ENCODE results near the gene CCDC91. TPM values are rescaled to one million over a fixed set of nuclear protein-coding genes. Genes with fewer than 3 reads are reported as not detected.
"Not testable (repeated sequence)": the region's sequence is repeated elsewhere in the genome, so short reads cannot be mapped to it uniquely, and the experiment has no call there.

The CCDC91 gene
- polyA plus RNA-seq, 3 donors from 2014 or later: 46.8 to 60.1 (median 54.3) TPM

- H3K27ac Mint-ChIP-seq: peak overlapping the region in 5 of 6 donors; percentile 21 to 78 (median 46)
- not testable (repeated sequence) for H3K36me3 Mint-ChIP-seq; H3K9me3 Mint-ChIP-seq; H3K27me3 Mint-ChIP-seq (ENCODE audit: low read depth in 3 of 3)
- DNase-seq: peak; percentile 21 to 45 (median 38)
- H3K4me1 Mint-ChIP-seq: peaks cover 49 to 62% of the 10 kb centered on the region in 2 donors
- H3K4me3 Mint-ChIP-seq: peak overlapping the region in 4 of 5 donors; percentile 35 to 68 (median 58)
Observed at GRCh38 chr12:28194621-28195020, 4.4 kb downstream of the CCDC91 start.

DNA sequence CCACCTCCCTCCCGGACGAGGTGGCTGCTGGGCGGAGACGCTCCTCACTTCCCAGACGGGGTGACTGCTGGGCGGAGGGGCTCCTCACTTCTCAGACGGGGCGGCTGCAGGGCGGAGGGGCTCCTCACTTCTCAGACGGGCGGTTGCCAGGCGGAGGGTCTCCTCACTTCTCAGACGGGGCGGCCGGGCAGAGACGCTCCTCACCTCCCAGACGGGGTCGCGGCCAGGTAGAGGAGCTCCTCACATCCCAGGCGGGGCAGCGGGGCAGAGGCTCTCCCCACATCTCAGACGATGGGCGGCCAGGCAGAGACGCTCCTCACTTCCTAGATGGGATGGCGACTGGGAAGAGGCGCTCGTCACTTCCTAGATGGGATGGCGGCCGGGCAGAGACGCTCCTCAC lies 10.9 kb downstream of the CCDC91 start:
- not testable (repeated sequence) for H3K27ac Mint-ChIP-seq; H3K9me3 Mint-ChIP-seq; H3K36me3 Mint-ChIP-seq; H3K4me3 Mint-ChIP-seq; DNase-seq; H3K27me3 Mint-ChIP-seq (ENCODE audit: low read depth in 3 of 3)
- peaks cover 8 to 32% of the 10 kb centered on the region in 2 donors for H3K4me1 Mint-ChIP-seq

DNA sequence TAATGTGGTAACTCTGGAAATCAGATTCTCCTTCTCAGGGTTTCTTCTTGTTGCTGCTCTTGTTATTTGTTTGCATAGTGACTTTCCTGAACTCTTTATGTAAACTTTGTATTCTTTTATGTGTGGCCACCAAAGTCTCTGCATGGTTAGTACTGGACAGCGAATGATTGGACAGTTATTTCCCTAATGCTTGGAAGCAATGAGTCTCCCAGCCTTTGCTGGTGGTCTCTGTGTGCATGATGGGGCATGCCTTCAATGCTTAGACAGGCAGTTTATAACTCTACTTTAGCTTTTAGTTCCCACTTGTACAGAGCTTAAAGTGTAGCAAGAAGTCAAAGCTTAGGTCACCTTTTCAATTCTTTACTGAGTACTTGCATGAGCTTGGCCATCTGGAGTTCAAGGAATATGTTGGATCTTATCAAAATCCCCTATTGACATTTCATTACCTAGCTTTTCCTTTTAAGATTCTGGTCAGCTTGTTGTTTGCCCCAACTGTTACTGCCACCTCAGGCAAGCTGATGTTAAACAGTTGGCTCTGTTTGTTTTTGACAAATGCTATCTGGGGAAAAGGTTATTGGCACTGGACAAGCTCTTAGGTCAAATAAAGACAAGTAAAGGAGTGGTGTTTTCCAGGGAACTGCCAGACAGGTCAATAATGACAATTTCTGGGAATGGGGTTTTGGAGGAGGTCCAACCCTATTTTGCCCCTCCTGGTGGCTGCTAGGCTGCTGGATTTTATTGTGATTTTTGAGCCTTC lies 12.3 kb downstream of the CCDC91 start:
- Mint-ChIP-seq H3K4me3 (no peak overlapping the region), H3K27ac (no peak overlapping the region), H3K27me3 (ENCODE audit: low read depth in 3 of 3) (no peaks in the 10 kb centered on the region), H3K9me3 (no peaks in the 10 kb centered on the region), H3K36me3 (peaks cover 0 to 10% (median 5%) of the 10 kb centered on the region in 3 donors), H3K4me1 (peaks cover 7 to 28% of the 10 kb centered on the region in 2 donors)
- no peak for DNase-seq

DNA sequence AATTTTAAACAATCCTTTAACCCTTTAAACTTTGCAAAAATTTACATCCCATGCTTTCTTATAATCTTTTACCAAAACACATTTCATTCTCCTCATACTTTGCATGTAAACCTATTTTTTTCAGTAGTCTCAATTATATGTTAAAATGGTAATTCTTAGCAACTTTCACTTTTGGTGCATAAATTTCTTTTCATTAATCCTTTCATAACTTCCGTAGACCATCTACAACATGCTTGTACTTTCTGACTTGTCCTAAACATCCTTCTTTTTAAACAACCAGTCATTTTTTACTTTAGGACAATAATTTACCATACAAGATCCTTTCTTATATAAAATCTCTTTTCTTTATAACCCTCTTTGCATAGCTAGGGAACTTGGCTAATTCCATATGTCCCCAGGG lies 19.5 kb downstream of the CCDC91 start:
- H3K4me3 Mint-ChIP-seq: no peak overlapping the region
- H3K36me3 Mint-ChIP-seq: peaks cover 6 to 40% (median 12%) of the 10 kb centered on the region in 3 donors
- no peak overlapping the region for H3K27ac Mint-ChIP-seq
- no peak for DNase-seq
- peaks cover 7 to 22% of the 10 kb centered on the region in 2 donors for H3K4me1 Mint-ChIP-seq
- H3K9me3 Mint-ChIP-seq: peaks cover 0 to 2% (median 0%) of the 10 kb centered on the region in 6 donors
- peaks cover 0 to 2% (median 0%) of the 10 kb centered on the region in 3 donors for H3K27me3 Mint-ChIP-seq (ENCODE audit: low read depth in 3 of 3)

- Mint-ChIP-seq H3K36me3 (peaks cover 6 to 36% (median 12%) of the 10 kb centered on the region in 3 donors), H3K27ac (no peak overlapping the region), H3K4me3 (no peak overlapping the region), H3K4me1 (peaks cover 4 to 18% of the 10 kb centered on the region in 2 donors), H3K9me3 (peaks cover 0 to 2% (median 0%) of the 10 kb centered on the region in 6 donors), H3K27me3 (ENCODE audit: low read depth in 3 of 3) (peaks cover 0 to 2% (median 0%) of the 10 kb centered on the region in 3 donors)
- DNase-seq: no peak
Observed at GRCh38 chr12:28212182-28212581, 21.9 kb downstream of the CCDC91 start.

- no peak for DNase-seq
- no peak overlapping the region for H3K27ac Mint-ChIP-seq
- no peak overlapping the region for H3K4me3 Mint-ChIP-seq
- H3K4me1 Mint-ChIP-seq: peaks cover 9 to 26% of the 10 kb centered on the region in 2 donors
- peaks cover 0 to 2% (median 0%) of the 10 kb centered on the region in 3 donors for H3K27me3 Mint-ChIP-seq (ENCODE audit: low read depth in 3 of 3)
- peaks cover under 1 to 35% (median 10%) of the 10 kb centered on the region in 3 donors for H3K36me3 Mint-ChIP-seq
- H3K9me3 Mint-ChIP-seq: peaks cover 0 to 5% (median under 1%) of the 10 kb centered on the region in 6 donors
Observed at GRCh38 chr12:28215021-28215420, 24.8 kb downstream of the CCDC91 start.

DNA sequence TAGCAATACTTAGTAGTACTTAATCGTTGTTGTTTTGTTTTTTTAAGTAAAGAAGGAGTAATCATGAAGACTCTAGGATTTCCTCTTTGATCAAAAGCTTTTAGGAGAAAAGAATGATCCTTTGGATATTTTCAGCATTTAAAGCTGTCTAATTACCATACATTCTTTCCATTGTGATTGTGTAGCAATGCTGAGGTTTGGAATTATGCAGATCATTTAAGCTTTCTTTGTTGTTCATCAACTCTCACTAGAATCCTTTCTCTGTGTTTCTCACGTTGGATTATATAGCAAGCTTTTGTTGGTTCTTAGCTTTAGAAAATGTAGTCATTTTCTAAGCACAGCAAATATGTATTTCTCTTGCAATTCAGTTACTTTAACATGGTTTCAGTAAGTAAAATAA lies 25.8 kb downstream of the CCDC91 start:
- Mint-ChIP-seq H3K27ac (no peak overlapping the region), H3K9me3 (peaks cover 0 to 5% (median under 1%) of the 10 kb centered on the region in 6 donors), H3K36me3 (peaks cover 0 to 26% (median 4%) of the 10 kb centered on the region in 3 donors), H3K27me3 (ENCODE audit: low read depth in 3 of 3) (peaks cover 0 to 2% (median 0%) of the 10 kb centered on the region in 3 donors), H3K4me1 (peaks cover 13 to 29% of the 10 kb centered on the region in 2 donors), H3K4me3 (no peak overlapping the region)
- DNase-seq: no peak

DNA sequence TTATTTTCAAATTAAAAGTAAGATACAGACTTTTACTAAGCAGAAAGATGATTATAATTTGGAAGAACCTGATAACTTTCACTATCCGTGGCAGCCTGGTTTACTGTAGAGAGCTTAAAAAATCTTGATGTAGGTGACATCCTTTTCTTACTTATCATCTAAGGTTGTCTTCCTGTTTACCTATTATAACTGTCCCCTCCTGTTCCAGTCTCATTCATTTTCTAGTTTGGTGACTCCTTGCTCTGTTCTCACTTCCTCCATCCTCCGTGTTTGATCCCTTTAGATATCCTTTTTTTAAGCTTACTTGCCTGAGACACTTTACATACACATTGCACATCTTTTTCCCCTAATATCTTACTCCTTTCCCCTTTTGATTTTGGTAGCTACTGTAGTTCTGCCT lies 27.5 kb downstream of the CCDC91 start:
- Mint-ChIP-seq H3K27ac (no peak overlapping the region), H3K4me3 (no peak overlapping the region), H3K27me3 (ENCODE audit: low read depth in 3 of 3) (peaks cover 2 to 3% (median 2%) of the 10 kb centered on the region in 3 donors), H3K36me3 (peaks cover 0 to 16% (median 4%) of the 10 kb centered on the region in 3 donors), H3K4me1 (peaks cover 31 to 47% of the 10 kb centered on the region in 2 donors), H3K9me3 (peaks cover 0 to 5% (median under 1%) of the 10 kb centered on the region in 6 donors)
- DNase-seq: no peak

DNA sequence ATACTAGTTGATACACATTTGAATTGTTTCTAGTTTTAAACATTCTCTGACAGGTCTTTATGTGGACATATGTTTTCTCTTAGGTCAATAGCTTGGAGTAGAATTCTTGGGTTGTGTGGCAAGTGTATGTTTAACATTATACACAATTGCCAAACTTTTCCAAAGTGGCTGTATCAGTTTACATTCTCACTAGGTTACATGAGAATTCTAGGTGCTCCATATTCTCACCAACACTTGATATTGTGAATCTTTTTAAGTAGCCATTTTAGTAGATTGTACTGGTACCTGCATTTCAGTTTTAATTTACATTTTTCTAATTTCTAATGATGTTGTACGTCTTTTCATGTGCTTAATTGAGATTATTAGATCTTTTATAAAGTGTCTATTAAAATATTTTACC lies 28.6 kb downstream of the CCDC91 start:
- peaks cover 0 to 5% (median under 1%) of the 10 kb centered on the region in 6 donors for H3K9me3 Mint-ChIP-seq
- peaks cover 0 to 7% (median 4%) of the 10 kb centered on the region in 3 donors for H3K36me3 Mint-ChIP-seq
- H3K27ac Mint-ChIP-seq: no peak overlapping the region
- no peak overlapping the region for H3K4me3 Mint-ChIP-seq
- peaks cover 2 to 3% (median 2%) of the 10 kb centered on the region in 3 donors for H3K27me3 Mint-ChIP-seq (ENCODE audit: low read depth in 3 of 3)
- H3K4me1 Mint-ChIP-seq: peaks cover 42 to 49% of the 10 kb centered on the region in 2 donors
- DNase-seq: no peak

DNA sequence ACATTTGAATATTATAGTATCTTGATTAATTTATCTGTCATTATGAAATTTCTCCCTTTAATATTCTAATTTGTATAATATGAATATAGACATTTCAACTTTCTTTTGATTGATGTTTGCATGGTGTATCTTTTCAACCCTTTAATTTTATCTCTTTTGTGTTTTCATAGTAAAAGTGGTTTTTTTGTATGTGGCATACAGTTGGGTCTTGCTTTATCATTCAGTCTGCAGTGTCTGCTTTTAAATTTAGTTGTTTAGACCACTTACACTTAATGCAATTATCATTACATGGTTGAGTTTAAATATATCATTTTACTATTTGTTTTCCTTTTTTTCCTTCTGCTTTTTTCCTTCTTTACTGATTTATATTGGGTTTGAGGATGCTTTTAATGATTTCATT lies 29.6 kb downstream of the CCDC91 start:
- Mint-ChIP-seq H3K27ac (no peak overlapping the region), H3K4me3 (no peak overlapping the region), H3K27me3 (ENCODE audit: low read depth in 3 of 3) (peaks cover 0 to 4% (median 2%) of the 10 kb centered on the region in 3 donors), H3K36me3 (peaks cover 0 to 4% (median 4%) of the 10 kb centered on the region in 3 donors), H3K9me3 (peaks cover 0 to 5% (median under 1%) of the 10 kb centered on the region in 6 donors), H3K4me1 (peaks cover 50 to 55% of the 10 kb centered on the region in 2 donors)
- DNase-seq: no peak

- H3K4me1 Mint-ChIP-seq: peaks cover 54 to 73% of the 10 kb centered on the region in 2 donors
- peaks cover 0 to 5% (median under 1%) of the 10 kb centered on the region in 6 donors for H3K9me3 Mint-ChIP-seq
- peaks cover 0 to 4% (median 2%) of the 10 kb centered on the region in 3 donors for H3K27me3 Mint-ChIP-seq (ENCODE audit: low read depth in 3 of 3)
- peak overlapping the region; percentile 57 to 70 (median 64) for H3K4me3 Mint-ChIP-seq
- peaks cover 10 to 18% (median 16%) of the 10 kb centered on the region in 3 donors for H3K36me3 Mint-ChIP-seq
- peak; percentile 56 to 61 (median 59) for DNase-seq
- peak overlapping the region in 3 of 6 donors; percentile 12 to 29 (median 20) for H3K27ac Mint-ChIP-seq
Observed at GRCh38 chr12:28222081-28222700, 31.9 kb downstream of the CCDC91 start.

- Mint-ChIP-seq H3K27ac (peak overlapping the region in 2 of 6 donors; percentile 13 to 43), H3K9me3 (peaks cover 0 to 5% (median under 1%) of the 10 kb centered on the region in 6 donors), H3K4me3 (peak overlapping the region; percentile 41 to 70 (median 62)), H3K27me3 (ENCODE audit: low read depth in 3 of 3) (peaks cover 0 to 4% (median 2%) of the 10 kb centered on the region in 3 donors), H3K36me3 (peaks cover 10 to 20% (median 16%) of the 10 kb centered on the region in 3 donors), H3K4me1 (peaks cover 51 to 69% of the 10 kb centered on the region in 2 donors)
- no peak for DNase-seq
Observed at GRCh38 chr12:28223025-28223554, 32.8 kb downstream of the CCDC91 start.

DNA sequence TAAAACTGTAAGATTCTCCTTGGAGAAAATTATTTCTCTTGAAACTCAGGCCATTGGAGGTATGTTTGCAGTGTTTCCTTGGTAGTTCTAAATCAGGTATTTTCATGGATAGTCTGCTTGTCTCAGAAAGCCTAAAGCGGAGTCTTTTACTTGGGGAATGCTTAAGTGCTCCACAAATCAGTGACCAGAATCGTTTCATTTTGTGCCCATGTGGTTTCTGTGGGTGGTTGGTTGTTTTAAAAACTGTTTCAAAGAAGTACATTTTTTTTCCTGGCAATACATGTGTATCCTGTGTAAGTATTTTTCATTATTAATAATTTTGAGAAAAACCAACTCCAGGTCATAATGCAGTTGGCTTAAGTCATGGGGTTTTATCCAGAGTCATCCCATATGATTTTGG lies 33.6 kb downstream of the CCDC91 start:
- Mint-ChIP-seq H3K4me1 (peaks cover 51 to 69% of the 10 kb centered on the region in 2 donors), H3K27me3 (ENCODE audit: low read depth in 3 of 3) (peaks cover 0 to 4% (median 2%) of the 10 kb centered on the region in 3 donors), H3K9me3 (peaks cover 0 to under 1% (median 0%) of the 10 kb centered on the region in 6 donors), H3K4me3 (peak overlapping the region in 4 of 5 donors; percentile 41 to 70 (median 54)), H3K27ac (no peak overlapping the region), H3K36me3 (peaks cover 10 to 19% (median 13%) of the 10 kb centered on the region in 3 donors)
- no peak for DNase-seq
